ENCODE data around the gene RPL28.

DNA sequence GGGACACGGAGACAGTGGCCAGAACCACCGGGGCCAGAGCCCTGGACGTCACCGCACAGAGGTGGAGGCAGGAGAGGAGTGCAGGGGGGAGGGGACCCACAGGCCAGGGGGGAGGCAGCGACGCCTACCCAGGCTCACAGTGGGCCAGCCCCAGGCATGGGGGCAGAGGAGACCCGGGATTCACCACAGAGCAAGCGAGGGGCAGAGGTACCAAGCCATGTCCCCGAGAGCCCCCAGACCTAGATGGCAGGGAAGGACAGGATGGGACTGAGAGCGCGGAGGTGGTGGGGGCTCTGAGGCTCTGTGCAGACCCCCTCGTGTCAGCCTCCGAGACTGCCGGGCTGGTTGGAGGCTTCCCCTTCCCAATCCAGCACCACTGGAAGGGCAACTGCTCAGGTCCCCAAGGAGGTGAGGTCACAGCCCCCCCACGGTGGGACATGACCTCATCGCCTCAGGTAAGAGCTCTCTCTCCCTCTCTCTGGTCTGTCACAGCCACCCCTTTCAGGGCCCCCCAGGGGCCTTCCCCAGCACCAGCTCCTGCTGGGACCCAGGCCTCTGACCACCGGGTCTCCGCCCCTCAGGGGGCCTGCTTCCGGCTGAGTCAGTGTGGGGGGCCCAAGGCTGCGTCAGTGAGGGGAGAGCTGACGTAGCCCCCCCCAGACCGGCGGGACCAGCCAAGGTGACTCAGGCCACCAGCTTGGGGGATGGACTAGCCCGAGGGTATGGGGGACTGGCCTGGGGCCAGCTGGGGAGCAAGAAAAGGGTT, 13.2 kb upstream of the RPL28 start:
- TF ChIP-seq, protein P1, sequence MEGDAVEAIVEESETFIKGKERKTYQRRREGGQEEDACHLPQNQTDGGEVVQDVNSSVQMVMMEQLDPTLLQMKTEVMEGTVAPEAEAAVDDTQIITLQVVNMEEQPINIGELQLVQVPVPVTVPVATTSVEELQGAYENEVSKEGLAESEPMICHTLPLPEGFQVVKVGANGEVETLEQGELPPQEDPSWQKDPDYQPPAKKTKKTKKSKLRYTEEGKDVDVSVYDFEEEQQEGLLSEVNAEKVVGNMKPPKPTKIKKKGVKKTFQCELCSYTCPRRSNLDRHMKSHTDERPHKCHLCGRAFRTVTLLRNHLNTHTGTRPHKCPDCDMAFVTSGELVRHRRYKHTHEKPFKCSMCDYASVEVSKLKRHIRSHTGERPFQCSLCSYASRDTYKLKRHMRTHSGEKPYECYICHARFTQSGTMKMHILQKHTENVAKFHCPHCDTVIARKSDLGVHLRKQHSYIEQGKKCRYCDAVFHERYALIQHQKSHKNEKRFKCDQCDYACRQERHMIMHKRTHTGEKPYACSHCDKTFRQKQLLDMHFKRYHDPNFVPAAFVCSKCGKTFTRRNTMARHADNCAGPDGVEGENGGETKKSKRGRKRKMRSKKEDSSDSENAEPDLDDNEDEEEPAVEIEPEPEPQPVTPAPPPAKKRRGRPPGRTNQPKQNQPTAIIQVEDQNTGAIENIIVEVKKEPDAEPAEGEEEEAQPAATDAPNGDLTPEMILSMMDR (IDR thresholded peaks at IDR 0.05): no peak
- TF ChIP-seq POLR2A (IDR thresholded peaks at IDR 0.05): no peak
